Thyroid gland (tissue), 4 donors: ENCODE measurements around the gene EHD3. TPM values are rescaled to one million over a fixed set of nuclear protein-coding genes. Genes with fewer than 3 reads are reported as not detected.

Experiments used
- DNase-seq, 2 donors: peaks; one replicate each; pipeline ENCODE4 v3.0.0-alpha.2; 2019
- H3K27ac ChIP-seq, 3 donors: fragments of 200-600 bp; sonication (generic); 1 replicate in 2 of 3; 2 replicates in 1 of 3; pipeline ENCODE4 v1.5.1; 2016 to 2019; ENCODE audit warnings: mild to moderate bottlenecking in 1 of 3, moderate library complexity in 1 of 3
- H3K27me3 ChIP-seq: fragments of 200-600 bp; sonication (generic); one replicate; pipeline ENCODE4 v1.5.1; 2019
- H3K36me3 ChIP-seq, 2 donors: fragments of 200-600 bp; sonication (generic); one replicate each; pipeline ENCODE4 v1.5.1; 2016 to 2019
- H3K4me1 ChIP-seq, 2 donors: fragments of 200-600 bp; sonication (generic); one replicate each; pipeline ENCODE4 v1.5.1; 2017 to 2019
- H3K4me3 ChIP-seq, 3 donors: fragments of 200-600 bp; sonication (generic); replicated peaks in 1 of 3; 1 replicate in 2 of 3; 2 replicates in 1 of 3; pipeline ENCODE4 v1.5.1; 2016; ENCODE audit warnings: mild to moderate bottlenecking in 1 of 3
- H3K9me3 ChIP-seq: fragments of 200-600 bp; sonication (generic); one replicate; pipeline ENCODE4 v1.5.1; 2017
- CTCF ChIP-seq, 6 experiments: fragments of 200-600 bp in 3 of 6; fragments of 450-650 bp in 3 of 6; sonication (generic) in 3 of 6; IDR thresholded peaks; one replicate each; pipeline ENCODE4 v1.5.1; 2016 to 2019; ENCODE audit warnings: antibody characterized with exemption in 6 of 6, mild to moderate bottlenecking in 2 of 6, inconsistent platforms in 1 of 6, moderate library complexity in 1 of 6
- POLR2A ChIP-seq, 2 donors: fragments of 450-650 bp; IDR thresholded peaks; one replicate each; pipeline ENCODE4 v1.6.1; 2017; ENCODE audit warnings: antibody characterized with exemption in 2 of 2, mild to moderate bottlenecking in 2 of 2, moderate library complexity in 1 of 2
- WGBS, 2 donors: methylation state at CpG; one replicate each; pipeline ENCODE4 v1.1.5; 2017; 5-methylcytosine and 5-hydroxymethylcytosine counted together
- intact Hi-C: fragments of 100-400 bp; cut with DNase I; formaldehyde crosslinking; loops from one replicate; pipeline ENCODE4 v1.15.1; 2023
- total RNA-seq, 4 donors: library from RNA; depleted of rRNA; stranded (reverse); fragments of >200 nt; gene quantifications; one replicate each; pipeline ENCODE4 v1.2.3, GENCODE V29; 2016

EHD3 gene
- total RNA-seq, 4 donors from 2014 or later = 4.2 to 9.2 (median 5.5) TPM

GRCh38 chr2:31234683-31235503, 941 bp downstream of the EHD3 start:
- intact Hi-C loops = loop anchor here (10.0 kb wide), 1 partner anchor 100 kb away; no protein-coding TSS in a partner anchor

GRCh38 chr2:31235504-31235902, 1.6 kb downstream of the EHD3 start:
- DNase-seq = no peak
- no peak overlapping the region for H3K4me3 ChIP-seq
- 83 to 87% methylated on average over 4 of the region's 4 CpGs for WGBS, 2 donors
- peaks cover 5 to 16% of the 10 kb centered on the region in 2 donors for H3K4me1 ChIP-seq
- H3K27me3 ChIP-seq = no peaks in the 10 kb centered on the region
- intact Hi-C loops = loop anchor here (10.0 kb wide), 1 partner anchor 99 kb away; no protein-coding TSS in a partner anchor
- TF ChIP-seq POLR2A (IDR thresholded peaks at IDR 0.05) (no peak), CTCF (IDR thresholded peaks at IDR 0.05) (no peak)
- H3K9me3 ChIP-seq = no peaks in the 10 kb centered on the region
- no peak overlapping the region for H3K27ac ChIP-seq
- no peaks in the 10 kb centered on the region for H3K36me3 ChIP-seq

More at GRCh38 chr2:31234683-31235503, 941 bp downstream of the EHD3 start:
- Histone ChIP-seq H3K27me3 (no peaks in the 10 kb centered on the region), H3K4me1 (peaks cover 5 to 16% of the 10 kb centered on the region in 2 donors), H3K9me3 (no peaks in the 10 kb centered on the region), H3K36me3 (no peaks in the 10 kb centered on the region), H3K4me3 (peak overlapping the region in 2 of 3 donors; percentile 40 to 49), H3K27ac (no peak overlapping the region)
- 80% methylated on average over 10 to 11 of the region's 17 CpGs for WGBS, 2 donors
- TF ChIP-seq CTCF (IDR thresholded peaks at IDR 0.05) (no peak), POLR2A (IDR thresholded peaks at IDR 0.05) (no peak)
- no peak for DNase-seq

- TF ChIP-seq POLR2A (IDR thresholded peaks at IDR 0.05) = no peak
- no peak for TF ChIP-seq CTCF (IDR thresholded peaks at IDR 0.05)
- H3K27ac ChIP-seq = no peak overlapping the region
- no peak for DNase-seq
- no peaks in the 10 kb centered on the region for H3K36me3 ChIP-seq
- peaks cover 5 to 16% of the 10 kb centered on the region in 2 donors for H3K4me1 ChIP-seq
- no peaks in the 10 kb centered on the region for H3K9me3 ChIP-seq
- H3K4me3 ChIP-seq = no peak overlapping the region
- 80 to 86% methylated on average over 7 of the region's 7 CpGs for WGBS, 2 donors
- no peaks in the 10 kb centered on the region for H3K27me3 ChIP-seq
- intact Hi-C loops = loop anchor here (10.0 kb wide), 1 partner anchor 98 kb away; no protein-coding TSS in a partner anchor
These were observed 2.7 kb downstream of the EHD3 start for GRCh38 chr2:31236433-31237205.

- intact Hi-C loops = loop anchor here (10.0 kb wide), 1 partner anchor 97 kb away; no protein-coding TSS in a partner anchor
- 97 to 99% methylated on average over 9 of the region's 9 CpGs for WGBS, 2 donors
- DNase-seq = no peak
- Histone ChIP-seq H3K4me3 (no peak overlapping the region), H3K27me3 (no peaks in the 10 kb centered on the region), H3K36me3 (no peaks in the 10 kb centered on the region), H3K4me1 (peaks cover 5 to 16% of the 10 kb centered on the region in 2 donors), H3K9me3 (no peaks in the 10 kb centered on the region), H3K27ac (no peak overlapping the region)
- TF ChIP-seq CTCF (IDR thresholded peaks at IDR 0.05) (no peak), POLR2A (IDR thresholded peaks at IDR 0.05) (no peak)
These were observed 3.5 kb downstream of the EHD3 start for GRCh38 chr2:31237348-31238017.
